K562 (cell line): ENCODE data around the gene NR0B2. TPM values are rescaled to one million over a fixed set of nuclear protein-coding genes. Genes with fewer than 3 reads are reported as not detected.

Experiments used
- CHD7 ChIP-seq: fragments of 200-600 bp; sonication (generic); IDR thresholded peaks from one replicate; pipeline ENCODE4 v1.6.1; 2012; ENCODE audit warnings: mild to moderate bottlenecking, low read depth, low read length, inconsistent platforms
- CREB3 ChIP-seq: fragments of 450-650 bp; conservative IDR thresholded peaks from 2 replicates; pipeline ENCODE4 v1.6.1; 2016; ENCODE audit warnings: missing genetic modification characterization, low read depth, mild to moderate bottlenecking, missing compliant biosample characterization, moderate library complexity
- HDGF ChIP-seq: fragments of 450-650 bp; IDR thresholded peaks from 2 replicates; pipeline ENCODE4 v1.6.1; 2016
- NFRKB ChIP-seq: fragments of 450-650 bp; IDR thresholded peaks from 2 replicates; pipeline ENCODE4 v1.6.1; 2016; ENCODE audit warnings: low read depth
- POLR2AphosphoS5 ChIP-seq: IDR thresholded peaks from 2 replicates; pipeline ENCODE4 v1.6.1; 2011; ENCODE audit warnings: mild to moderate bottlenecking, low read depth, low read length, moderate library complexity; ENCODE audit not compliant: control insufficient read depth, insufficient read depth
- RHOXF2B ChIP-seq: fragments of 250-450 bp; sonication (Bioruptor Pico); conservative IDR thresholded peaks from 2 replicates; pipeline ENCODE4 v1.5.1; 2021
- SIN3A ChIP-seq, 2 experiments: fragments of 150-350 bp in 1 of 2; IDR thresholded peaks; 2 replicates each; pipeline ENCODE4 v1.6.1; 2011 to 2016; ENCODE audit warnings: borderline replicate concordance in 2 of 2, low read depth in 2 of 2, low read length in 2 of 2, mild to moderate bottlenecking in 2 of 2, moderate library complexity in 2 of 2; ENCODE audit not compliant: control insufficient read depth in 1 of 2
- ZBTB34 ChIP-seq: fragments of 250-450 bp; sonication (Bioruptor Pico); IDR thresholded peaks from 2 replicates; pipeline ENCODE4 v1.8.0; 2021; ENCODE audit warnings: mild to moderate bottlenecking, moderate library complexity
- ZNF280B ChIP-seq: fragments of 250-450 bp; sonication (Bioruptor Pico); IDR thresholded peaks from 2 replicates; pipeline ENCODE4 v1.5.1; 2021; ENCODE audit warnings: mild to moderate bottlenecking
- ZNF445 ChIP-seq: fragments of 250-450 bp; sonication (Bioruptor Pico); IDR thresholded peaks from 2 replicates; pipeline ENCODE4 v1.4.0; 2020; ENCODE audit warnings: low read depth, mild to moderate bottlenecking, moderate library complexity
- polyA plus RNA-seq, 8 experiments: library from polyadenylated mRNA; depleted of rRNA in 4 of 8; stranded (reverse) in 5 of 8; unstranded in 3 of 8; fragments of >200 nt; fragmentation: Nextera tagmentation in 2 of 8; fragmentation: Illumina TruSeq in 1 of 8; extraction: Ambion mirVana in 2 of 8; extraction: Trizol in 1 of 8; gene quantifications; 2 replicates each; pipeline versions ENCODE4 v1.2.1 to v1.2.3, GENCODE V29; 2011 to 2014; ENCODE audit warnings: inconsistent platforms in 1 of 8, missing spikeins in 1 of 8
- total RNA-seq, 7 experiments: library from RNA; depleted of rRNA in 6 of 7; stranded (reverse); fragments of >200 nt in 6 of 7; fragmentation: Illumina TruSeq in 2 of 7; extraction: Trizol in 2 of 7; gene quantifications; 2 replicates each; pipeline versions ENCODE4 v1.2.1 to v1.2.3, GENCODE V29; 2011 to 2021; ENCODE audit warnings: low replicate concordance in 1 of 7

The NR0B2 gene
- total and polyA plus RNA-seq, 9 of the 15 experiments (the other 6 are each of a cell fraction or from before 2014, with no cell fraction given), result not detected

GRCh38 chr1:26921540-26922430 is 8.0 kb upstream of the NR0B2 start, which contains the start of gene NUDC (continued):
- TF ChIP-seq ZNF280B (CRISPR knock-in tag), result no peak
- no peak for TF ChIP-seq ZBTB34 (CRISPR knock-in tag)
- TF ChIP-seq CHD7, result no peak
- TF ChIP-seq NFRKB, result 0 out of 2 replicates have a peak, but pooled peaks have one; percentile 40
- no peak for TF ChIP-seq RHOXF2B (CRISPR knock-in tag)
- TF ChIP-seq CREB3 (tag), result 0 out of 2 replicates have a peak, but pooled peaks have one; percentile 11
- no peak for TF ChIP-seq ZNF445 (CRISPR knock-in tag)
- TF ChIP-seq POLR2AphosphoS5, result peak; percentile 89
- no peak for TF ChIP-seq HDGF
- peak; percentile 13 to 76; a peak in 2 of 4 replicates for TF ChIP-seq SIN3A (IDR thresholded peaks at IDR 0.05; ENCODE audit: borderline replicate concordance in 2 of 2, control insufficient read depth in 1 of 2, low read depth in 2 of 2, low read length in 2 of 2)
